Right atrium auricular region (tissue), 2 donors: ENCODE measurements around the gene TBC1D14. TPM values are rescaled to one million over a fixed set of nuclear protein-coding genes. Genes with fewer than 3 reads are reported as not detected.

ENCODE experiments used
- DNase-seq: peaks from one replicate; pipeline ENCODE4 v3.0.0-alpha.2; 2019; ENCODE audit warnings: low spot score
- H3K27ac ChIP-seq, 2 donors: fragments of 200-600 bp; sonication (generic); 1 replicate in 1 of 2; 2 replicates in 1 of 2; pipeline ENCODE4 v1.5.1; 2016 to 2019
- H3K27me3 ChIP-seq, 2 donors: fragments of 200-600 bp; sonication (generic); one replicate each; pipeline versions ENCODE4 v1.5.1 to v1.6.0; 2017 to 2019
- H3K36me3 ChIP-seq: fragments of 200-600 bp; sonication (generic); one replicate; pipeline ENCODE4 v1.5.1; 2016
- H3K4me1 ChIP-seq, 2 donors: fragments of 200-600 bp; sonication (generic); one replicate each; pipeline versions ENCODE4 v1.5.1 to v1.6.0; 2017 to 2019
- H3K4me3 ChIP-seq, 2 donors: fragments of 200-600 bp; sonication (generic); 1 replicate in 1 of 2; 2 replicates in 1 of 2; pipeline ENCODE4 v1.5.1; 2017 to 2019; ENCODE audit warnings: mild to moderate bottlenecking in 1 of 2, moderate library complexity in 1 of 2
- H3K9me3 ChIP-seq, 2 donors: fragments of 200-600 bp; sonication (generic); one replicate each; pipeline ENCODE4 v1.5.1; 2019
- CTCF ChIP-seq, 2 donors: fragments of 200-600 bp; sonication (generic); IDR thresholded peaks; one replicate each; pipeline ENCODE4 v1.5.1; 2019; ENCODE audit warnings: antibody characterized with exemption in 2 of 2
- total RNA-seq, 2 donors: library from RNA; depleted of rRNA; stranded (reverse); fragments of >200 nt; gene quantifications; one replicate each; pipeline ENCODE4 v1.1.0, GENCODE V29; 2016

The TBC1D14 gene
- total RNA-seq, 2 donors from 2014 or later: 33.7 to 34.0 TPM

- no peaks in the 10 kb centered on the region for H3K9me3 ChIP-seq
- no peaks in the 10 kb centered on the region for H3K27me3 ChIP-seq
- no peak for TF ChIP-seq CTCF (IDR thresholded peaks at IDR 0.05)
- peak; percentile 9 for DNase-seq
- peaks cover 21% of the 10 kb centered on the region for H3K36me3 ChIP-seq
- peaks cover 0 to 46% of the 10 kb centered on the region in 2 donors for H3K4me1 ChIP-seq
- peak overlapping the region; percentile 1 to 2 for H3K27ac ChIP-seq
- H3K4me3 ChIP-seq: peak overlapping the region in 1 of 2 donors; percentile 9
Measured at GRCh38 chr4:6991249-6991648, 81.6 kb downstream of the TBC1D14 start.

- peaks cover 0 to 45% of the 10 kb centered on the region in 2 donors for H3K4me1 ChIP-seq
- H3K4me3 ChIP-seq: peak overlapping the region in 1 of 2 donors; percentile 9
- no peaks in the 10 kb centered on the region for H3K27me3 ChIP-seq
- H3K27ac ChIP-seq: peak overlapping the region; percentile 1 to 2
- H3K9me3 ChIP-seq: no peaks in the 10 kb centered on the region
- TF ChIP-seq CTCF (IDR thresholded peaks at IDR 0.05): no peak
- DNase-seq: no peak
- H3K36me3 ChIP-seq: peaks cover 28% of the 10 kb centered on the region
Measured at GRCh38 chr4:6991771-6992557, 82.3 kb downstream of the TBC1D14 start.

GRCh38 chr4:6992728-6993677 lies 83.4 kb downstream of the TBC1D14 start:
- DNase-seq: no peak
- TF ChIP-seq CTCF (IDR thresholded peaks at IDR 0.05): no peak
- Histone ChIP-seq H3K36me3 (peaks cover 33% of the 10 kb centered on the region), H3K9me3 (no peaks in the 10 kb centered on the region), H3K27ac (no peak overlapping the region), H3K4me1 (peaks cover 0 to 39% of the 10 kb centered on the region in 2 donors), H3K27me3 (no peaks in the 10 kb centered on the region), H3K4me3 (no peak overlapping the region)

GRCh38 chr4:6996481-6996880 lies 86.9 kb downstream of the TBC1D14 start:
- Histone ChIP-seq H3K36me3 (peaks cover 63% of the 10 kb centered on the region), H3K9me3 (no peaks in the 10 kb centered on the region), H3K27ac (no peak overlapping the region), H3K27me3 (no peaks in the 10 kb centered on the region), H3K4me3 (no peak overlapping the region), H3K4me1 (peaks cover 0 to 8% of the 10 kb centered on the region in 2 donors)
- no peak for DNase-seq
- TF ChIP-seq CTCF (IDR thresholded peaks at IDR 0.05): no peak

- H3K27me3 ChIP-seq: no peaks in the 10 kb centered on the region
- no peak for TF ChIP-seq CTCF (IDR thresholded peaks at IDR 0.05)
- H3K4me1 ChIP-seq: no peaks in the 10 kb centered on the region
- H3K27ac ChIP-seq: no peak overlapping the region
- H3K9me3 ChIP-seq: no peaks in the 10 kb centered on the region
- no peak overlapping the region for H3K4me3 ChIP-seq
- peaks cover 82% of the 10 kb centered on the region for H3K36me3 ChIP-seq
- no peak for DNase-seq
Measured at GRCh38 chr4:6999172-7000086, 89.8 kb downstream of the TBC1D14 start.
